Activated B cell treated with CpG ODN at 0.5 μM for 24 hours (primary cell): ENCODE data around the gene INPP5F. TPM values are rescaled to one million over a fixed set of nuclear protein-coding genes. Genes with fewer than 3 reads are reported as not detected.
"Not testable (repeated sequence)": the region's sequence is repeated elsewhere in the genome, so short reads cannot be mapped to it uniquely, and the experiment has no call there.

Experiments used
- ATAC-seq: fragments of 200-7000 bp; cut with Tn5 transposase; one replicate; pipeline ENCODE4 v1.10.0; 2021; ENCODE audit warnings: low read depth, mild to moderate bottlenecking, moderate library complexity
- CTCF ChIA-PET: fragments of 350-600 bp; sonication (Branson Sonifier 250); formaldehyde crosslinking; loops from one replicate; lab custom pipeline; 2021; ENCODE audit warnings: antibody characterized with exemption; lab: Charles Lee
- POLR2A ChIA-PET: fragments of 350-600 bp; sonication (Branson Sonifier 250); formaldehyde crosslinking; loops from one replicate; lab custom pipeline; 2021; ENCODE audit warnings: antibody characterized with exemption; lab: Charles Lee
- DNase-seq: peaks from one replicate; pipeline ENCODE4 v3.0.0; 2022
- H3K27ac Mint-ChIP-seq: one replicate; pipeline ENCODE4 v1.8.0; 2020; ENCODE audit warnings: mixed read lengths
- H3K27me3 Mint-ChIP-seq: one replicate; pipeline ENCODE4 v1.8.0; 2021; ENCODE audit warnings: mixed read lengths
- H3K36me3 Mint-ChIP-seq: one replicate; pipeline ENCODE4 v1.8.0; 2021; ENCODE audit warnings: low read depth, mixed read lengths
- H3K4me1 Mint-ChIP-seq: one replicate; pipeline ENCODE4 v1.8.0; 2021; ENCODE audit warnings: mixed read lengths
- H3K4me3 Mint-ChIP-seq: one replicate; pipeline ENCODE4 v1.8.0; 2020; ENCODE audit warnings: mild to moderate bottlenecking, mixed read lengths
- H3K9me3 Mint-ChIP-seq: one replicate; pipeline ENCODE4 v1.8.0; 2020; ENCODE audit warnings: mixed read lengths
- CTCF ChIP-seq: fragments of 200-600 bp; IDR thresholded peaks from one replicate; pipeline ENCODE4 v1.8.0; 2022; ENCODE audit warnings: antibody characterized with exemption, mild to moderate bottlenecking
- intact Hi-C: fragments of 100-400 bp; cut with micrococcal nuclease; formaldehyde crosslinking; loops from one replicate; pipeline ENCODE4 v1.15.1; 2024
- total RNA-seq: library from RNA; stranded (reverse); gene quantifications from 2 replicates; pipeline ENCODE4 v1.2.3, GENCODE V29; 2022

The INPP5F gene
- total RNA-seq, 1 donor from 2014 or later = 53.5 TPM

GRCh38 chr10:119703903-119704508 lies 21.8 kb upstream of the INPP5F start:
- intact Hi-C loops = loop anchor here (1.0 to 5.0 kb wide), 6 partner anchors 18 to 397 kb away; partner anchors contain the start of genes INPP5F and TIAL1
- H3K4me1 Mint-ChIP-seq = peaks cover 96% of the 10 kb centered on the region
- no peak for DNase-seq

GRCh38 chr10:119705434-119705831 lies 20.4 kb upstream of the INPP5F start:
- peaks cover 25% of the 10 kb centered on the region for H3K36me3 Mint-ChIP-seq
- H3K9me3 Mint-ChIP-seq = peaks cover 22% of the 10 kb centered on the region
- H3K27ac Mint-ChIP-seq = peak overlapping the region; percentile 97
- CTCF ChIA-PET = interaction anchor here (1.0 to 2.5 kb wide), 5 partner anchors 8 to 499 kb away, joined by 3 to 11 read pairs (median 5); partner anchors contain the start of gene INPP5F
- intact Hi-C loops = loop anchor here (2.0 kb wide), 2 partner anchors 109 to 399 kb away; partner anchors contain the start of gene TIAL1
- POLR2A ChIA-PET = interaction anchor here (0.7 to 8.6 kb wide), 13 partner anchors 9 to 167 kb away, joined by 3 to 236 read pairs (median 5); partner anchors contain the start of genes INPP5F, MCMBP and RGS10
- peak; percentile 31 for DNase-seq
- peak; percentile 25 for ATAC-seq
- TF ChIP-seq CTCF = no peak
- H3K27me3 Mint-ChIP-seq = no peaks in the 10 kb centered on the region
- H3K4me3 Mint-ChIP-seq = peak overlapping the region; percentile 59
- peaks cover 95% of the 10 kb centered on the region for H3K4me1 Mint-ChIP-seq

More at GRCh38 chr10:119703903-119704508, 21.8 kb upstream of the INPP5F start:
- H3K9me3 Mint-ChIP-seq = peaks cover 22% of the 10 kb centered on the region
- peak overlapping the region; percentile 97 for H3K27ac Mint-ChIP-seq
- peak; percentile 34 for ATAC-seq
- ChIA-PET POLR2A (interaction anchor here (0.6 to 8.6 kb wide), 21 partner anchors 8 to 227 kb away, joined by 3 to 236 read pairs (median 7); partner anchors contain the start of genes BAG3, INPP5F, MCMBP and RGS10), CTCF (interaction anchor here (0.9 to 2.5 kb wide), 8 partner anchors 10 to 498 kb away, joined by 3 to 11 read pairs (median 6); partner anchors contain the start of gene INPP5F)
- TF ChIP-seq CTCF = no peak
- H3K27me3 Mint-ChIP-seq = no peaks in the 10 kb centered on the region
- H3K36me3 Mint-ChIP-seq = peaks cover 21% of the 10 kb centered on the region
- peak overlapping the region; percentile 59 for H3K4me3 Mint-ChIP-seq

- peaks cover 91% of the 10 kb centered on the region for H3K4me1 Mint-ChIP-seq
- peaks cover 26% of the 10 kb centered on the region for H3K9me3 Mint-ChIP-seq
- no peak for ATAC-seq
- intact Hi-C loops = no loop called here
- ChIA-PET POLR2A (interaction anchor here (1.0 to 8.6 kb wide), 5 partner anchors 10 to 166 kb away, joined by 3 to 236 read pairs (median 4); partner anchors contain the start of genes INPP5F and MCMBP), CTCF (interaction anchor here (0.8 to 2.5 kb wide), 4 partner anchors 14 to 20 kb away, joined by 3 to 9 read pairs (median 4); no protein-coding TSS in a partner anchor)
- no peaks in the 10 kb centered on the region for H3K27me3 Mint-ChIP-seq
- peak overlapping the region; percentile 97 for H3K27ac Mint-ChIP-seq
- no peak for DNase-seq
- no peak for TF ChIP-seq CTCF
- H3K36me3 Mint-ChIP-seq = peaks cover 33% of the 10 kb centered on the region
- H3K4me3 Mint-ChIP-seq = peak overlapping the region; percentile 7
Measured at GRCh38 chr10:119706521-119707278, 19.1 kb upstream of the INPP5F start.

GRCh38 chr10:119707331-119707730 lies 18.5 kb upstream of the INPP5F start:
- intact Hi-C loops, DNase-seq, H3K27me3 Mint-ChIP-seq, ATAC-seq: not testable (repeated sequence)
- H3K9me3 Mint-ChIP-seq = peaks cover 26% of the 10 kb centered on the region
- CTCF ChIA-PET = interaction anchor here (1.0 to 2.5 kb wide), 2 partner anchors 18 to 20 kb away, joined by 3 to 9 read pairs; partner anchors contain the start of gene INPP5F
- H3K4me1 Mint-ChIP-seq = peaks cover 84% of the 10 kb centered on the region
- H3K4me3 Mint-ChIP-seq = peak overlapping the region; percentile 71
- peak overlapping the region; percentile 97 for H3K27ac Mint-ChIP-seq
- peaks cover 33% of the 10 kb centered on the region for H3K36me3 Mint-ChIP-seq
- POLR2A ChIA-PET = interaction anchor here (0.6 to 8.6 kb wide), 6 partner anchors 10 to 341 kb away, joined by 3 to 236 read pairs (median 6); partner anchors contain the start of genes INPP5F and MCMBP

DNA sequence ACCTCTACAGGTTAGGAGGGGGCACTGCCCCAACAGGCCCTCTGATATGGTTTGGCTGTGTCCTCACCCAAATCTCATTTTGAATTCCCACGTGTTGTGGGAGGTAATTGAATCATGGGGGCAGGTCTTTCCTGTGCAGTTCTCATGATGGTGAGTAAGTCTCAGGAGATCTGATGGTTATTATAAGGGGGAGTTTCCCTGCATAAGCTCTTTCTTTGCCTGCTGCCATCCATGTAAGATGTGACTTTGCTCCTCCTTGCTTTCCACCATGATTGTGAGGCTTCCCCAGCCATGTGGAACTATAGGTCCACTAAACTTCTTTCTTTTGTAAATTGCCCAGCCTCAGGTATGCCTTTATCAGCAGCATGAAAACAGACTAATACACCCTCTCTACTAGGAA lies 14.9 kb upstream of the INPP5F start:
- H3K27me3 Mint-ChIP-seq, intact Hi-C loops, DNase-seq, ATAC-seq: not testable (repeated sequence)
- peaks cover 58% of the 10 kb centered on the region for H3K4me1 Mint-ChIP-seq
- H3K27ac Mint-ChIP-seq = peak overlapping the region; percentile 66
- H3K9me3 Mint-ChIP-seq = peaks cover 17% of the 10 kb centered on the region
- ChIA-PET CTCF (interaction anchor here (0.7 to 1.3 kb wide), 2 partner anchors 10 to 24 kb away, joined by 3 read pairs; no protein-coding TSS in a partner anchor), POLR2A (interaction anchor here (0.6 to 1.2 kb wide), 3 partner anchors 13 to 18 kb away, joined by 3 to 6 read pairs (median 3); partner anchors contain the start of gene INPP5F)
- H3K4me3 Mint-ChIP-seq = peak overlapping the region; percentile 35
- H3K36me3 Mint-ChIP-seq = peaks cover 29% of the 10 kb centered on the region
